Esophagus squamous epithelium (tissue), 5 donors: ENCODE results near the gene MXD3. TPM values are rescaled to one million over a fixed set of nuclear protein-coding genes. Genes with fewer than 3 reads are reported as not detected.

Source experiments
- DNase-seq: peaks from one replicate; lab custom pipeline; 2025; lab: John Stamatoyannopoulos, UW
- H3K27ac ChIP-seq, 4 donors: fragments of 200-600 bp; sonication (generic); one replicate each; pipeline ENCODE4 v1.5.1; 2016 to 2019; ENCODE audit warnings: mild to moderate bottlenecking in 1 of 4
- H3K27me3 ChIP-seq, 4 donors: fragments of 200-600 bp; sonication (generic); 1 replicate in 3 of 4; 2 replicates in 1 of 4; pipeline versions ENCODE4 v1.5.1 to v1.6.0; 2017 to 2021; ENCODE audit warnings: antibody characterized with exemption in 1 of 4
- H3K36me3 ChIP-seq, 3 donors: fragments of 200-600 bp; sonication (generic); one replicate each; pipeline ENCODE4 v1.5.1; 2016 to 2019
- H3K4me1 ChIP-seq, 3 donors: fragments of 200-600 bp; sonication (generic); one replicate each; pipeline ENCODE4 v1.5.1; 2017 to 2019
- H3K4me3 ChIP-seq, 4 donors: fragments of 200-600 bp; sonication (generic); 1 replicate in 3 of 4; 2 replicates in 1 of 4; pipeline ENCODE4 v1.5.1; 2016 to 2019; ENCODE audit warnings: mild to moderate bottlenecking in 2 of 4, moderate library complexity in 1 of 4
- H3K9me3 ChIP-seq, 3 donors: fragments of 200-600 bp; sonication (generic); one replicate each; pipeline ENCODE4 v1.5.1; 2016 to 2019
- POLR2A ChIP-seq, 4 donors: fragments of 450-650 bp; IDR thresholded peaks; one replicate each; pipeline ENCODE4 v1.6.1; 2017; ENCODE audit warnings: antibody characterized with exemption in 4 of 4, mild to moderate bottlenecking in 4 of 4, moderate library complexity in 3 of 4
- WGBS, 2 donors: methylation state at CpG; one replicate each; pipeline ENCODE4 v1.1.5; 2018; 5-methylcytosine and 5-hydroxymethylcytosine counted together
- intact Hi-C: fragments of 100-400 bp; cut with DNase I; formaldehyde crosslinking; loops from one replicate; pipeline ENCODE4 v1.15.0; 2022
- total RNA-seq, 4 donors: library from RNA; depleted of rRNA; stranded (reverse); fragments of >200 nt; gene quantifications; one replicate each; pipeline ENCODE4 v1.1.0, GENCODE V29; 2016
- TF ChIP-seq, protein P1 (sequence below), 6 experiments: fragments of 450-650 bp in 4 of 6; fragments of 200-600 bp in 2 of 6; sonication (generic) in 2 of 6; IDR thresholded peaks; one replicate each; pipeline ENCODE4 v1.5.1; 2016 to 2019; ENCODE audit warnings: antibody characterized with exemption in 6 of 6, mild to moderate bottlenecking in 4 of 6, moderate library complexity in 4 of 6
- donor health status: DM: yes; HTN: yes; CAD: no.

Gene MXD3
- total RNA-seq, 4 donors from 2014 or later, result 7.4 to 15.3 (median 9.5) TPM

GRCh38 chr5:177330991-177331842, 19.5 kb upstream of the MXD3 start:
- 71 to 74% methylated on average over 9 to 12 of the region's 27 CpGs for WGBS, 2 donors
- H3K36me3 ChIP-seq, result peaks cover 32 to 93% (median 54%) of the 10 kb centered on the region in 3 donors

DNA sequence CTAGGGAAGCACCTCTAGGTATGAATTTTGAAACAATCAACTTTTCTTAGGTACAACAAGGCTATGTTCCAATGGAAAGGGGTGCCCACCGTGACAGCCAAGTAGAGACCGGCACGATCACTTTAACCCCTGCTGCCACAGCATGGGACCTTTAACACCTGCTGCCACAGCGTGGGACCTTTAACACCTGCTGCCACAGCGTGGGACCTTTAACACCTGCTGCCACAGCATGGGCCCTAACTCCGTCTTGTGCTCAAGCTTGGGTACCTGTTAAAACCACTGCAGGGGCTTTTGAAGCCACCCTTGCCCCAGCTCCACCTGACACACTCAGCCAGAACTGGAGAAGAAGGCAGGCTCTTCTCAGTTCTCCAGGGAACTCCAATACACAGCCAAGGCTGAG, 18.2 kb upstream of the MXD3 start:
- no peaks in the 10 kb centered on the region for H3K27me3 ChIP-seq
- H3K9me3 ChIP-seq, result no peaks in the 10 kb centered on the region
- H3K4me1 ChIP-seq, result peaks cover 0 to 11% (median 4%) of the 10 kb centered on the region in 3 donors
- no peak overlapping the region for H3K4me3 ChIP-seq
- H3K27ac ChIP-seq, result no peak overlapping the region
- no peak for DNase-seq
- intact Hi-C loops, result no loop called here
- WGBS, 2 donors, result 87 to 95% methylated on average over 3 to 4 of the region's 6 CpGs
- no peak for TF ChIP-seq POLR2A (IDR thresholded peaks at IDR 0.05)
- TF ChIP-seq, protein P1, sequence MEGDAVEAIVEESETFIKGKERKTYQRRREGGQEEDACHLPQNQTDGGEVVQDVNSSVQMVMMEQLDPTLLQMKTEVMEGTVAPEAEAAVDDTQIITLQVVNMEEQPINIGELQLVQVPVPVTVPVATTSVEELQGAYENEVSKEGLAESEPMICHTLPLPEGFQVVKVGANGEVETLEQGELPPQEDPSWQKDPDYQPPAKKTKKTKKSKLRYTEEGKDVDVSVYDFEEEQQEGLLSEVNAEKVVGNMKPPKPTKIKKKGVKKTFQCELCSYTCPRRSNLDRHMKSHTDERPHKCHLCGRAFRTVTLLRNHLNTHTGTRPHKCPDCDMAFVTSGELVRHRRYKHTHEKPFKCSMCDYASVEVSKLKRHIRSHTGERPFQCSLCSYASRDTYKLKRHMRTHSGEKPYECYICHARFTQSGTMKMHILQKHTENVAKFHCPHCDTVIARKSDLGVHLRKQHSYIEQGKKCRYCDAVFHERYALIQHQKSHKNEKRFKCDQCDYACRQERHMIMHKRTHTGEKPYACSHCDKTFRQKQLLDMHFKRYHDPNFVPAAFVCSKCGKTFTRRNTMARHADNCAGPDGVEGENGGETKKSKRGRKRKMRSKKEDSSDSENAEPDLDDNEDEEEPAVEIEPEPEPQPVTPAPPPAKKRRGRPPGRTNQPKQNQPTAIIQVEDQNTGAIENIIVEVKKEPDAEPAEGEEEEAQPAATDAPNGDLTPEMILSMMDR (IDR thresholded peaks at IDR 0.05), result no peak
- H3K36me3 ChIP-seq, result peaks cover 20 to 91% (median 41%) of the 10 kb centered on the region in 3 donors

More at GRCh38 chr5:177330991-177331842, 19.5 kb upstream of the MXD3 start:
- no peak for DNase-seq
- H3K27ac ChIP-seq, result no peak overlapping the region
- peaks cover 0 to 11% (median 4%) of the 10 kb centered on the region in 3 donors for H3K4me1 ChIP-seq
- no peaks in the 10 kb centered on the region for H3K9me3 ChIP-seq
- no peaks in the 10 kb centered on the region for H3K27me3 ChIP-seq
- H3K4me3 ChIP-seq, result no peak overlapping the region
- intact Hi-C loops, result no loop called here
- TF ChIP-seq, protein P1 (IDR thresholded peaks at IDR 0.05), result no peak
- TF ChIP-seq POLR2A (IDR thresholded peaks at IDR 0.05), result no peak

- 83 to 84% methylated on average over 19 of the region's 19 CpGs for WGBS, 2 donors
- no peaks in the 10 kb centered on the region for H3K27me3 ChIP-seq
- intact Hi-C loops, result no loop called here
- H3K9me3 ChIP-seq, result no peaks in the 10 kb centered on the region
- no peak overlapping the region for H3K4me3 ChIP-seq
- H3K27ac ChIP-seq, result peak overlapping the region; percentile 33 to 42 (median 37)
- no peak for DNase-seq
- H3K4me1 ChIP-seq, result peaks cover 0 to 11% (median 4%) of the 10 kb centered on the region in 3 donors
- TF ChIP-seq, protein P1 (IDR thresholded peaks at IDR 0.05), result no peak
- TF ChIP-seq POLR2A (IDR thresholded peaks at IDR 0.05), result no peak
- peaks cover 15 to 90% (median 29%) of the 10 kb centered on the region in 3 donors for H3K36me3 ChIP-seq
Measured at GRCh38 chr5:177328545-177329231, 17.0 kb upstream of the MXD3 start.

DNA sequence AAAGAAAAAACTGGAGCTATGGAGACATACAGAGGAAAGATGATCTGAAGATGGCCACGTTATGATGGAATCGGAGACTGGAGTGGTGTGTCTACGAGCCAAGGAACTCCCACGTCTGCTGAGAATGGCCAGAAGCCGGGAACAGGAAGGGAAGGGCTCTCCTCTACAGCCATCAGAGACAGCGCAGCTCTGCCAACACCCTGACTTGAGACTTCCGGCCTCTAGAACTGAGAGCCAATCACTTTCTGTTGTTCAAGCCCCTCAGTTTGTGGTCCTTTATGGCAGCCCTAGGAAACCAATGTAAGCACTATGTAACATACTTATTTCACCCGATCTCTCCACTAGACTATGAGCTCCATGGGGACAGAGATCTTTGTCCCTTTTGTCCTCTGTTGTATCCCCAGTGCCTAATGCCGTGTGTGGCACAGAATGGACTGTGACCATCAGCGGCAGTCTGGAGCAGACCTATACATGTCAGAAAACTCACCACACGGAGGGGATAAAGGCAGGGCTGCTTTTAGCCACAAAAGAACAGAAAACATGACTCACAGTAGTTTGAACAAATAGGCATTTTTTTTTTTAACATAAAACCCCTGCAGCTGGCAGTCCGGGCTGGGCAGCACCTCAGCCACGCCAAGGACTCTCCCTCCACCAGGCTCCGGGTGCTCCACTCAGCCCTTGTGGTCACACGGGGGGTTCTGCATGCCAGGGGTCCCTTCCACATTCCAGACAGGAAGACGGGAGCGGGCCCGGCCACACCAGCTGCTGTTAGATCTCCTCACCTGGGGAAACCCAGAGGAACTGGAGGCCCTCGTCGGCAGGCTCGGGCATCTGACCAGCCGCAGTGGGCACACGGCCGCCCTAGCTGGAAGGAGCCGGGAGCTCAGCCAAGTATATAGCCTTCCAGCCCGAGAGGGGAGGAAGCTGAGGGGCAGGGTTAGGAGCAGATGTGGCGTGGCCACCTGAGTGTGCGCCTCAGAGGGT, 16.1 kb upstream of the MXD3 start:
- Histone ChIP-seq H3K27me3 (no peaks in the 10 kb centered on the region), H3K36me3 (peaks cover 12 to 81% (median 20%) of the 10 kb centered on the region in 3 donors), H3K4me1 (peaks cover 0 to 11% (median 4%) of the 10 kb centered on the region in 3 donors), H3K9me3 (no peaks in the 10 kb centered on the region), H3K27ac (peak overlapping the region; percentile 33 to 42 (median 37)), H3K4me3 (peak overlapping the region in 1 of 4 donors; percentile 6)
- DNase-seq, result no peak
- no peak for TF ChIP-seq POLR2A (IDR thresholded peaks at IDR 0.05)
- TF ChIP-seq, protein P1 (IDR thresholded peaks at IDR 0.05), result no peak
- intact Hi-C loops, result no loop called here
- WGBS, 2 donors, result 42 to 74% methylated on average over 20 to 23 of the region's 28 CpGs
